Stimulated activated CD4-positive, alpha-beta T cell treated with anti-CD3 and anti-CD28 coated beads, Interleukin-4, amount 100 ng/mL, for 48 hours (primary cell): ENCODE results near the gene RBM44.

Experiments used
- DNase-seq, 2 donors: peaks; one replicate each; pipeline ENCODE4 v3.0.0-alpha.2; 2020; ENCODE audit warnings: low read depth in 2 of 2

RBM44 gene

DNA sequence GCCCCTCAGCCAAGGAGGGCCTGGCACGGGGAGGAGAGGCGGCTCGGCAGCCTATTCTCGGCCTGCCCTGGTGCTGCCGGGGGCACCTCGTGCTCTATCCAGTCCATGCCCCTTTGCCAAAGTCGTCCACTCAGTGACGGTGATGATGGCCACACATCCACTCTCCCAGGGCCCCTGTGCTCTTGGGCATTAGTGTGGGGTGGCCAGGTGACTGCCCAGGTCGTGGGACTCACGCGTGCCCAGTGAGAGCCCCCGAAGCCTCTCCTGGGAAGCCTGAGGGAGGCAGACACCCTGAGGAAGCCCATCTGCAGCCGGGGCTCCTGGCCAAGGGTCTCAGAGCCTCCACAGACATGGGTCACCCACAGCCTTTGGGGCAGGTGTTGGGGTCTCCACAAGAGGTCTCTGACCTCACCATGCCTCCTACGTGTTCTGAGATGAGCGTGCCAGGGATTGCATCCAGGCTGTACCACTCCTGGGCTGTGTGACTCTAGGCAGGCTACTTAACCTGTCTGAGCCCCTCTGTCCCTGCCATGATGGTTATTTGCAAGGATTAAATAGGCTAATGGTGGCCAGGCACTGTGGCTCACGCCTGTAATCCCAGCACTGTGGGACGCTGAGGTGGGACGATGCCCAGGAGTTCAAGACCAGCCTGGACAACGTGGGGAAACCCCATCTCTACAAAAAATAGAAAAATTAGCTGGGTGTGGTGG, 73.8 kb downstream of the RBM44 start:
- DNase-seq: no peak

GRCh38 chr2:237873421-237873831, 74.8 kb downstream of the RBM44 start:
- DNase-seq: no peak

- DNase-seq: no peak
Measured at GRCh38 chr2:237873897-237874551, 75.4 kb downstream of the RBM44 start.

DNA sequence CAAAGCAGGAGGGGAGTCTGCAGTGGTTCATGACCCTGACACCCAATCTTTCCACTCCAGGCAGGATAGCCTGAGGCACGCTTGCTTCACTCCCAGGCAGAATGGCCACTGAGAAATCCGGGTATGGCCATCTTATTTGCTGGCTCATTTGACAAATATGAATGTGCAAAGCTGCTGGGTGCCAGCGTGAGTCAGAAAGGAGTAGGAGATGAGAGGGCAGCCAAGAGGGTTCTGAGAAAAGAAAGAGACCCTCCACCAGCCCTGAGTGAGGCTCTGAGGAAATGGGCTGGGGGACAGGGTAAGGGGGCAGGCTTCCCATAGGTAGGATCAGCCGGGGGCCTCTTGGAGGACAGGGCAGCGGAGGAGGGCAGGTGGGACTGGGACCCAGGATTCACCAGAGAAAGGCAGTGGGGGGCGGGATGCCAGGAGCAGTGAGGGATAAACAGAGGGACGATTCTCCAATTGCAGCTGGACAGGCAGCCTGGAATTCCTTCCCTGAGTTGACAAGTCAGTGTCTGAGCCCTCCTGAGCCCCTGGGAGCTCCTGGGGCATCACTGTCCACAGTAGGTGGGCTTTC, 76.1 kb downstream of the RBM44 start:
- no peak for DNase-seq

DNA sequence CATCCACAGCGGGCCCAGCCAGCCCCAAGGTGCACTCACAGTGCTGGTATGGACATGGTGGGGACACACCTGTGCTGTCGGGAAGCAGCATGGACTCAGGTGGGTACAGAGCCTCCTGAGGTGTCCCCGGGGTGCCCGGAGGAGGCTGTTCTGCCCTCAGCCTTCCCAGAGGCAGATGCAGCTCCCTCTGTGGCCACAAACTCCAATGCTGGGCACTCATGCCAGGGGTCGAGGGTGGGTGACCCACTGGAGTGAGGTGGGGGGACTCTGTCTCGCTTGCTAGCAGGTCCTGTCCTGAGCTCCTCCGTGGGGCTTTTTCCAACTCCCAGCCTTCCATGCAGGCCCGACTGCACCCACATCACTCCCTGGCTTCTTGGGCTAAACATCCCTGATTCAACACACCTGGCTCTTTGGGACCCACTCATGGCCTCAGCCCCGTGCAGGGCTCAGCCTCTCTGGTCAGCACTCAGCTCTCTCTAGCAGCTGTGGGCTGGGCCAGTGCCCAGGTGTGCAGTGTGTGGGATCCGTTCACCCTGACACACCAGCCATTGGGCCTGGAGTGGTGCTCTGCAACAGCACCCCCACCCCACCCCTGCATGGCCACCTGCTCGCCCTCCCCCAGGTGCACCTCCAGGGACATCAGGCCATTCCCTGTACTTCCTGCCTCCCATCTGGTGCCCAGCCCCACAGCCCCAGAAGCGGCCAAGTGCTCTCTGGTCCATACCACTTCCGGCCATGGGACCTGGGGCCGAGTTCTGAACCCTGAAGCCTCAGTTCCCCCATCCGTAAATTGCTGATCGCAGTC, 76.9 kb downstream of the RBM44 start:
- no peak for DNase-seq

- no peak for DNase-seq
Measured at GRCh38 chr2:237876061-237876526, 77.5 kb downstream of the RBM44 start.

GRCh38 chr2:237876532-237876931, 78.0 kb downstream of the RBM44 start:
- no peak for DNase-seq

DNA sequence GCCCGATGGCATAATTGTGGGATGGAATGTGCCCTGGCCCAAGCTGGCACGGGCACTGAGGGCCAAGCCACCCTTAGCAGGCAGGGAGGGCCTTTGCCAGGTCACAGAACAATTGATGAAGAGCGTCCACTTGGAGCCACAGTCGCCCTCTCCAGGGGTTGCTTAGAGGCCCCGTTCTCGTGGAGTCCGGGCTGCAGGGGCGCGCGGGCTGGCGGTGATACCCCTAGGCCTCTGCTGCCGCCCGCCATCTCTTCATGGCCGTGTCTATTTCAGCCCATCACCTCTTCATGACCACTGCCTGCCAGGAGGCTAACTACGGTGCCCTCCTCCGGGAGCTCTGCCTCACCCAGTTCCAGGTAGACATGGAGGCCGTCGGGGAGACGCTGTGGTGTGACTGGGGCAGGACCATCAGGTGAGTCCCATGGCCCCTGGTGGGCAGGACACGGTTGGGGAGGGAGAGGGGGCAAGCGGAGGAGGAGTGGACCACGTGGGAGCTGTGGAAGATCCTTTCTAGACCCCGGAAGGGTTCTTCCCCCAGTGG, 78.4 kb downstream of the RBM44 start:
- no peak for DNase-seq

DNA sequence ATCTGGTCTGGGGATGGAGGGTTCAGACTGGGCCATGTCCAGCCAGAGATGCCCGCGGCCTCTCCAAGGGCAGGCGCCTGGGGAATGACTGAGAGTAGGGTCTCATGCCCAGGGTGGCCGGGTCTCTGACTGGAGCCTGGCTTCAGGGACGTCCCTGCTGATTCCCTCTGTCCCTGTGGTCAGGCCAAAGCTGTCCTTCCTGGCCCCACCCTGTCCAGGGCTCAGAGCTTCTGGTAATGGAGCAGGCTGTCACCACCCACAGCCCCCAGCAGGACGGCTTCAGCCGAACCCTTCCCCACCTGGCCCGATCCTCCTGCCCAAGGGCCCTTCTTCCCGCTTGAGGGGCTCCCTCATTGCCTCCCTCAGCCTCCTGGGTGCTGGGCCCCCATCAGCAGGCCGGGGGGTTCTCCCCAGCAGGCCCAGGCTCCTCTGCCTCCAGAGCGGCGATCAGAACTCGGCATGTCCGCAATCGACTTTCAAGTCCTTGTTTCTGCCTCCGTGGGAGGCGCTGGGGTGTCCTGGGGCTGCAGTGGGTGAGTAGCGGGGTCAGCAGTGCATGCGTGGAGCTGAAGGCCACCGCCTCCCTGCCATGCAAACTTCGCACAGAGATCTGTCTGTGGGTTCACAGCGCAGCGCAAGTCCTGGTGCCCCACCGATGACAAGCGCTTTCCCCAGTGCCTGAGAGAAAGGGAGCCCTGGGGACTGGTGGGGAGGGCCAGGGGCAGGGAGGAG, 79.2 kb downstream of the RBM44 start:
- DNase-seq: no peak

DNA sequence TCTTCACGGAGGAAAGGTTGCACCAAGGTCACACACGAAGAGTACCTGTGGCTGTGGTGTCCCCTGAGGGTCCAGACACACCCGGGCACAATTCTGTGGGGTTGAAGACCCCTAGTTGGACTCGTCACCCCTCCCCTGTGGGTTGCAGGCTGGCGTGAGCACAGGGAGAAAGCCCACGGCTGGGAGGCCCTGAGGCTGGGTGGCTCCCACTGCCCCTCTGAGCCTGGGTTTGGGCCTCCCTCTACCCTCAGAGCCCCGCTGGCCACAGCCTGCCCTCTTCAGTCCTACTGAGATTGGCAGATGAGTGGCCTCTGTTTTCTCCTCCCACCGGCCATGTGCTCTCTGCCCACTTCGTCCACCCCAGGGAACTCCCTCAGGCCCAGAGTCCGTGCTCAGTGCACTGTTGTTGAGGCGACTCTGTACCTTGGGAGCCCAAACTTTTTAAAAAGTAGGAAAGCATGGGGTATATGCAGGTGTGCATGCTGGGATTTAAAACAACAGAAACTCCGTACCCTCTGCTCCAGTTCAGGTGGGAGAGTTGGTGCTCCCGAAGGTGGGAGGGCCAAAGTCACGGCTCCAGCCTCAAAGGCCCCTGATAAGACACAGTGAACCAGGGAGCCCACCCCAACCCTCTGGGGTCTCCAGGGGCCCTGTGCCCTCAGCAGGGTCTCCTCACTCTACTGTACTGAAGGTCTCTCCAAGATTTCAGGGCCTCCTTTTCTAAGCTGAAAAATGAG, 79.9 kb downstream of the RBM44 start:
- no peak for DNase-seq

DNA sequence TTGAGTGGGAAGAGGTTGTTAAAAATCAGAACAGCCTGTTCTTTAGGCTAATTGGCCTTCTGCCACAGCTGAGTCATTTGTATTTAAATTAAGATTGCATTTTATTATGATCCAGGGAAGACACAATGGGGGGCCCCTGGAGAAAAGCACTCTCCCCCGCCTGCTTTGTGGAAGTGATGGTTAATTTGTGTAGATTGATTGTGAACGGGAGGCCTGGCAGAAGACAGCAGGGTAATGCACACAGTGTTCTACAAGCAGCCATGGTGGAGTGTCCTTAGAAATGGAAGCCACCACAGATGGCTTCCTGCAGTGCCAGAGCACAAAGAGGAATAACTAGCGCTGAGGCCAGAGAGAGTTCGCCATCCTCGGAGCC, 80.5 kb downstream of the RBM44 start:
- DNase-seq: no peak

- DNase-seq: no peak
Measured at GRCh38 chr2:237879991-237880560, 81.5 kb downstream of the RBM44 start.

GRCh38 chr2:237882510-237883481, 84.2 kb downstream of the RBM44 start:
- no peak for DNase-seq

DNA sequence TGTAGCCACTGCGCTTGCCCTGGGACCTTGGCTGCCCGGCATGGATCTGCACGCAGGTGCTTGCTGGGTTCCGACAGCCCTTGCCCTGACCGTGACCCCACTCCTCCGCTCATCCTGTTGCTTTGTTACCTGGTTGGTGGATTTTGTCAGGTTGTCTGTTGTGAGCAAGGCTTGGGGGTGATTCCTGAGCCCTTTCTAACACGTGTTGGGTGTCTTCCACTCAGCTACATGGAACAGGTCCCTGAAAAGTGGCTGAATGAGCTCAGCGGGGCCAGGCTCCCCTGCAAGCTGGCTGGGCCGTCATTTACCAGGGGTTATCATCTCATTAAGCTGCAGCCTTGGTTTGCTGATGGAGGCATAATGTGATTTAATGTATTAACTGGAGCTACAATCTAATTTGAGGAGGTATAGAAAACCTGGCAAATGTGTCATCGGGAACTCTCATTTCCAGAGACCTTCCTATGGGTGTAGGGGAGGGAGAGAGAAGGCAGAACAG, 85.4 kb downstream of the RBM44 start:
- no peak for DNase-seq

DNA sequence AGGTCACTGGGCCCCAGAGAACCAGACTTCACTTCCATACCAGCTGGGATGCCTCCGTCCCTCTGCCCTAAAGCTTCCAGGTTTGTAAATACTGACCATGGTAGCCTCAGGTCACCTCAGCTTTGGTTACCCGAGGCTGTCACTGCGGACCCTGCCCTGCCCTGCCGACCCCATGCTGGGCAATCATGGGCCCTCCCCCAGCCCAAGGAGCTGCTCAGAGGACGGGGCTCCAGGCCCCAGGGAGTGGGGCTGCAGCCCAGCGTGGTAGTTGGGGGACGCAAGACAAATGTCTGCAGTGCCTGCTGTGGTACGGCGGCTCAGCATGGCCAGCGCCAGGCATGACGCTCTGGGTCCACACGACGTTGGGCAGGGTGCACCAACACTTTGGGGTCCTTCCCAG, 86.1 kb downstream of the RBM44 start:
- no peak for DNase-seq

GRCh38 chr2:237885111-237885930, 86.7 kb downstream of the RBM44 start:
- DNase-seq: no peak

DNA sequence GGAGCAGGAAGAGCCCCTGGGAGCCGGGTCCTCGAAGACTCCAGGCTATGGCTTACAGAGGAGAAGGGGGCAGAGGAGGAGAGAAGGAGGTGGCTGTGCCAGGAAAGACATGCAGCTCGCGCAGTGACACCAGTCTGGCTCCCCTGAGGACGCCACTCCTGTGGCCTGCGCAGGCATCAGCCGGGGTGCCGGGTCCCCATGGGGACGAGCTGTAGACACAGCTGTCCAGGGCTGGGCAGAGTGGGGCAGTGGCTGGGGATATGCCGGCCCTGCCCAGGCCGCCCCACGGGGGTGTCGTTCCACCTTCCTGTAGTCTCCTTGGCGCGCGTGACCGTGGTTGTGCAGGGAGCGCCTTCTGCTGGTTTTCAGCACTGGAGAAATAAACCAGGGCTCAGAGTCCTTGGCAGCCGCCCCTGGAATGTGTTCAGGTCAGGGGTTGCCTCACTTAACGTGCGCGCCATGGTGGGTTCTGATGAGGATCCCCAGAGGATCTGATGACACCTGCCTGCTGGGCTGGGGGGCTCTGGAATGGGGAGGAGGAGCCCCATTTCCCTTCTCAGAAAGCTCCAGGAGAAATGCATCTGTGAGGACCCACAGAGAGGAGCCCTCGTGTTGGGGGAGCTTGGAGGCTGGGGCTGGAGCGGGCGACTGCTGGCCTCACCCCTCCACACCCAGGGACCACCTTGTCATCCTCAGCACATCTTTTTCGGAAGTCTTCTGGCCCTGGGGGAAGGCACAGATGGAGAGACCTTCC, 87.5 kb downstream of the RBM44 start:
- DNase-seq: no peak
